Measurements from ENCODE around the gene MSANTD1.

The MSANTD1 gene

DNA sequence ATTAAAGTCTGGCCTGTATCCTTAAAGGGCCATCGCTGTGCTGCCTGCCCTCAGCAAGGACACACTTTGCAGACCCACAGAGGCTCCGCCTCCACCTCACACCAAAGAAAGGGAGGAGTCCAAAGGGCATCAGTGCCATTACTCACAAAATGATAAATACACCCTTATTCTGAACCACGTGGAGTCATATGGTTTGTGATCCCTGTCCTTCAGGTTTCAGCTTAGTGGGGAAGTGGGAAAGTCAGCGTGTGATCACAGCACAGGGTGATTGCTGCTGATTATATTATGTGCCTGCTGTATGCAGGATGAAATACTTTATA lies 35.9 kb upstream of the MSANTD1 start:
- no peaks in the 10 kb centered on the region for H3K79me2 ChIP-seq (ENCODE audit: low read length)
- no peaks in the 10 kb centered on the region for H4K20me1 ChIP-seq (ENCODE audit: insufficient read depth, low read length)
- no peak overlapping the region for H3K27ac ChIP-seq (ENCODE audit: low read length)
- peaks cover 87% of the 10 kb centered on the region for H3K36me3 ChIP-seq (replicated peaks; ENCODE audit: low read depth, low read length)
- no peaks in the 10 kb centered on the region for H3K4me1 ChIP-seq (ENCODE audit: low read length)
- no peak for TF ChIP-seq EZH2phosphoT487 (IDR thresholded peaks at IDR 0.05; ENCODE audit: low read depth)
- TF ChIP-seq, protein P1, sequence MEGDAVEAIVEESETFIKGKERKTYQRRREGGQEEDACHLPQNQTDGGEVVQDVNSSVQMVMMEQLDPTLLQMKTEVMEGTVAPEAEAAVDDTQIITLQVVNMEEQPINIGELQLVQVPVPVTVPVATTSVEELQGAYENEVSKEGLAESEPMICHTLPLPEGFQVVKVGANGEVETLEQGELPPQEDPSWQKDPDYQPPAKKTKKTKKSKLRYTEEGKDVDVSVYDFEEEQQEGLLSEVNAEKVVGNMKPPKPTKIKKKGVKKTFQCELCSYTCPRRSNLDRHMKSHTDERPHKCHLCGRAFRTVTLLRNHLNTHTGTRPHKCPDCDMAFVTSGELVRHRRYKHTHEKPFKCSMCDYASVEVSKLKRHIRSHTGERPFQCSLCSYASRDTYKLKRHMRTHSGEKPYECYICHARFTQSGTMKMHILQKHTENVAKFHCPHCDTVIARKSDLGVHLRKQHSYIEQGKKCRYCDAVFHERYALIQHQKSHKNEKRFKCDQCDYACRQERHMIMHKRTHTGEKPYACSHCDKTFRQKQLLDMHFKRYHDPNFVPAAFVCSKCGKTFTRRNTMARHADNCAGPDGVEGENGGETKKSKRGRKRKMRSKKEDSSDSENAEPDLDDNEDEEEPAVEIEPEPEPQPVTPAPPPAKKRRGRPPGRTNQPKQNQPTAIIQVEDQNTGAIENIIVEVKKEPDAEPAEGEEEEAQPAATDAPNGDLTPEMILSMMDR (IDR thresholded peaks at IDR 0.05; ENCODE audit: low read depth, low read length), result no peak
- no peak overlapping the region for H3K4me2 ChIP-seq (ENCODE audit: low read length)
- no peak overlapping the region for H3K9ac ChIP-seq (ENCODE audit: low read length)
- H3K27me3 ChIP-seq (ENCODE audit: low read depth, low read length), result no peaks in the 10 kb centered on the region
- no peak overlapping the region for H2AFZ ChIP-seq (ENCODE audit: low read depth, low read length)
- no peak overlapping the region for H3K4me3 ChIP-seq (ENCODE audit: low read length)
- no peaks in the 10 kb centered on the region for H3K9me3 ChIP-seq (ENCODE audit: insufficient read depth, low read length)

- Histone ChIP-seq H3K4me1 (ENCODE audit: low read length) (no peaks in the 10 kb centered on the region), H3K9me3 (ENCODE audit: insufficient read depth, low read length) (no peaks in the 10 kb centered on the region), H3K9ac (ENCODE audit: low read length) (no peak overlapping the region), H3K36me3 (replicated peaks; ENCODE audit: low read depth, low read length) (peaks cover 85% of the 10 kb centered on the region), H3K27me3 (ENCODE audit: low read depth, low read length) (no peaks in the 10 kb centered on the region), H3K27ac (ENCODE audit: low read length) (no peak overlapping the region), H3K4me3 (ENCODE audit: low read length) (no peak overlapping the region), H3K4me2 (ENCODE audit: low read length) (no peak overlapping the region), H3K79me2 (ENCODE audit: low read length) (no peaks in the 10 kb centered on the region), H4K20me1 (ENCODE audit: insufficient read depth, low read length) (no peaks in the 10 kb centered on the region), H2AFZ (ENCODE audit: low read depth, low read length) (no peak overlapping the region)
- no peak for TF ChIP-seq EZH2phosphoT487 (IDR thresholded peaks at IDR 0.05; ENCODE audit: low read depth)
- TF ChIP-seq, protein P1 (IDR thresholded peaks at IDR 0.05; ENCODE audit: low read depth, low read length), result no peak
These were observed 35.2 kb upstream of the MSANTD1 start for GRCh38 chr4:3213661-3214250.

- H3K36me3 ChIP-seq (replicated peaks; ENCODE audit: low read depth, low read length), result peaks cover 85% of the 10 kb centered on the region
- TF ChIP-seq, protein P1 (IDR thresholded peaks at IDR 0.05; ENCODE audit: low read depth, low read length), result no peak
- TF ChIP-seq EZH2phosphoT487 (IDR thresholded peaks at IDR 0.05; ENCODE audit: low read depth), result no peak
- H3K9ac ChIP-seq (ENCODE audit: low read length), result no peak overlapping the region
These were observed 33.7 kb upstream of the MSANTD1 start for GRCh38 chr4:3215256-3215655.

DNA sequence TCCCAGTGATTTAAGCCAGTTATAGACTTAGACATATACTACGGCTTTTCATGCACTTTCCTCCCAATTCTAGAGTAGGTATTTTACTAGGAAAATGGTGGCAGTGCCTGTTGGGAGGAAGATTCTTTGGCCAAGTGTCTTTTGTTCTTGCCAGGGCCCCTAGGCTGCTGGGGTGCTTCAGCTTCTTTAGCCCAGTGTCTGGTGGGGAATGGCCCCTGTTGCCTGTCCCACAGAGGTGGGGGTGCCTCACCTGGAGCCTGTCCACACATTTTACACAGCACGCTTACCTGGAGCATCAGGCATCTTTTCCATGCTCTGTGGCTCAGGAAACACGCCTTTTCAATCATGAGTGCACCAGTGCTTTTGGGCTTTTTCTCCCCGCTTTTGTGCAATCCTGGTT lies 33.2 kb upstream of the MSANTD1 start:
- Histone ChIP-seq H3K79me2 (ENCODE audit: low read length) (no peaks in the 10 kb centered on the region), H3K4me3 (ENCODE audit: low read length) (no peak overlapping the region), H4K20me1 (ENCODE audit: insufficient read depth, low read length) (no peaks in the 10 kb centered on the region), H3K4me1 (ENCODE audit: low read length) (no peaks in the 10 kb centered on the region), H3K27ac (ENCODE audit: low read length) (no peak overlapping the region), H3K9ac (ENCODE audit: low read length) (no peak overlapping the region), H3K27me3 (ENCODE audit: low read depth, low read length) (no peaks in the 10 kb centered on the region), H2AFZ (ENCODE audit: low read depth, low read length) (no peak overlapping the region), H3K36me3 (replicated peaks; ENCODE audit: low read depth, low read length) (peaks cover 84% of the 10 kb centered on the region), H3K4me2 (ENCODE audit: low read length) (no peak overlapping the region), H3K9me3 (ENCODE audit: insufficient read depth, low read length) (no peaks in the 10 kb centered on the region)
- TF ChIP-seq, protein P1 (IDR thresholded peaks at IDR 0.05; ENCODE audit: low read depth, low read length), result no peak
- TF ChIP-seq EZH2phosphoT487 (IDR thresholded peaks at IDR 0.05; ENCODE audit: low read depth), result no peak

More at GRCh38 chr4:3215256-3215655, 33.7 kb upstream of the MSANTD1 start:
- Histone ChIP-seq H3K79me2 (ENCODE audit: low read length) (no peaks in the 10 kb centered on the region), H2AFZ (ENCODE audit: low read depth, low read length) (no peak overlapping the region), H3K4me3 (ENCODE audit: low read length) (no peak overlapping the region), H3K27ac (ENCODE audit: low read length) (no peak overlapping the region), H3K9me3 (ENCODE audit: insufficient read depth, low read length) (no peaks in the 10 kb centered on the region), H3K27me3 (ENCODE audit: low read depth, low read length) (no peaks in the 10 kb centered on the region), H3K4me1 (ENCODE audit: low read length) (no peaks in the 10 kb centered on the region), H3K4me2 (ENCODE audit: low read length) (no peak overlapping the region), H4K20me1 (ENCODE audit: insufficient read depth, low read length) (no peaks in the 10 kb centered on the region)
